Measurements from ENCODE around the gene SERPINB12. TPM values are rescaled to one million over a fixed set of nuclear protein-coding genes. Genes with fewer than 3 reads are reported as not detected.
A peak's percentile ranks its signal among the peaks of the same experiment; 100 is the strongest.

Gene SERPINB12
- total and polyA plus RNA-seq, 10 of the 15 experiments (the other 5 are each of a cell fraction or from before 2014, with no cell fraction given), result not detected

DNA sequence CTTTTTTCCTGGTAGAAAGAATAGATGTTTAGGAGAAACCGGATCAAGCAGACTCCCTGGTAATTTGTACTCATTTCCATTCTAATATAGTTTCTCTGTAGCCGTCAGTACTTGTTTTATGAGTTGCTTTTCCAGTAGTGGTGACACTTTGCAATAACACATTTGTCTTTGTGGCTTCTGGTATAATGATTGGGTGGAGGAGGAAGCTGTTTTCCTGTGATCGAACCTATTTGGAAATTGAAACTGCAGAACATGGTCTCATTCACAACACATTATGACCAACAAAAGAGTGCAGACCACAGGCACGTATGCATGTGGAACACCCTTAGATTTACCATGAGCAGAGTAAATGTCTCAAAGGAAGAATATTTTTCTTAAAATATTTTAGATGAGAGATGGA is 7.6 kb upstream of the SERPINB12 start:
- DNase-seq (ENCODE audit: low read depth, low spot score) (no peak), FAIRE-seq (no peak), ATAC-seq (no peak; the same call in 2 of the 3 replicates)
- CTCF ChIA-PET, result interaction anchor here (0.7 to 1.6 kb wide), 3 partner anchors 10 to 18 kb away, joined by 3 to 4 read pairs (median 3); no protein-coding TSS in a partner anchor
- Histone ChIP-seq H3K9me3 (replicated peaks; ENCODE audit: control insufficient read depth, insufficient read depth, low read length) (no peaks in the 10 kb centered on the region), H3K4me1 (ENCODE audit: control insufficient read depth, insufficient read depth, low read length) (no peaks in the 10 kb centered on the region), H3K36me3 (ENCODE audit: control insufficient read depth in 2 of 2, insufficient read depth in 2 of 2, low read length in 1 of 2) (no peaks in the 10 kb centered on the region), H3K9ac (ENCODE audit: control insufficient read depth, insufficient read depth, low read length) (no peak overlapping the region), H3K27ac (ENCODE audit: control insufficient read depth, insufficient read depth) (no peak overlapping the region), H3K4me3 (no peak overlapping the region), H2AFZ (ENCODE audit: control insufficient read depth, low read depth, low read length) (no peak overlapping the region), H3K27me3 (replicated peaks in 1 of 2; ENCODE audit: control insufficient read depth in 2 of 2, insufficient read depth in 2 of 2, low read length in 1 of 2) (no peaks in the 10 kb centered on the region), H3K79me2 (ENCODE audit: control insufficient read depth, insufficient read depth, low read length) (no peaks in the 10 kb centered on the region), H4K20me1 (ENCODE audit: control insufficient read depth, insufficient read depth) (no peaks in the 10 kb centered on the region), H3K4me2 (ENCODE audit: control insufficient read depth, insufficient read depth) (no peak overlapping the region)
- POLR2A ChIA-PET, result no interaction called here
- in situ Hi-C loops (cut with MboI), result no loop called here
- 16% methylated on average over 4 of the region's 4 CpGs for WGBS (ENCODE audit: insufficient coverage, insufficient replicate concordance, low lambda C conversion rate, missing lambda C conversion rate)
- BruUV-seq (replicated peaks), result no TSS peak
- SMC1A ChIA-PET (ENCODE audit: uncharacterized antibody, unreplicated experiment), result interaction anchor here (2.0 kb wide), 1 partner anchor 16 kb away, joined by 5 read pairs; no protein-coding TSS in a partner anchor
- RAD21 ChIA-PET (ENCODE audit: unreplicated experiment), result no interaction called here
- intact Hi-C loops (cut with micrococcal nuclease; ENCODE audit: unreplicated experiment), result no loop called here
- TF ChIP-seq DPF2 (IDR thresholded peaks at IDR 0.05) (no peak), TCF3 (IDR thresholded peaks at IDR 0.05; ENCODE audit: borderline replicate concordance, insufficient read depth, low read depth, low read length) (no peak), IKZF2 (IDR thresholded peaks at IDR 0.05) (peak; percentile 31 to 50), BHLHE40 (IDR thresholded peaks at IDR 0.05; ENCODE audit: borderline replicate concordance in 1 of 2, low read depth in 2 of 2, low read length in 1 of 2) (peak in 1 of 2 experiments; percentile 27; a peak in 1 of 4 replicates), E4F1 (IDR thresholded peaks at IDR 0.05; ENCODE audit: borderline replicate concordance, partially characterized antibody) (no peak), MEF2B (IDR thresholded peaks at IDR 0.05; ENCODE audit: partially characterized antibody, poor library complexity, severe bottlenecking) (no peak), NR2C1 (IDR thresholded peaks at IDR 0.05) (no peak), GABPA (IDR thresholded peaks at IDR 0.05; ENCODE audit: low read depth) (no peak), IKZF1 (conservative IDR thresholded peaks at IDR 0.05) (0 out of 2 replicates have a peak, but pooled peaks have one; percentile 14), TARDBP (IDR thresholded peaks at IDR 0.05; ENCODE audit: borderline replicate concordance) (no peak), MTA2 (IDR thresholded peaks at IDR 0.05; ENCODE audit: low read depth) (peak; percentile 11; the same call in 1 of the 2 replicates), FOXM1 (IDR thresholded peaks at IDR 0.05; ENCODE audit: low read depth, low read length) (no peak)

All from GM12878 (cell line).